Coronary artery (tissue), 2 donors: ENCODE results near the gene IFT20.

Experiments
- DNase-seq: peaks from one replicate; pipeline ENCODE4 v3.0.0-alpha.2; 2017; ENCODE audit warnings: low spot score
- H3K27ac ChIP-seq, 2 donors: fragments of 200-600 bp; sonication (generic); one replicate each; pipeline ENCODE4 v1.5.1; 2016 to 2019
- H3K4me3 ChIP-seq: fragments of 200-600 bp; sonication (generic); 2 replicates; pipeline ENCODE4 v1.5.1; 2016; ENCODE audit warnings: mild to moderate bottlenecking, moderate library complexity
- TF ChIP-seq, protein P1 (sequence below): fragments of 200-600 bp; sonication (generic); IDR thresholded peaks from one replicate; pipeline ENCODE4 v1.5.1; 2019; ENCODE audit warnings: antibody characterized with exemption

IFT20 gene

DNA sequence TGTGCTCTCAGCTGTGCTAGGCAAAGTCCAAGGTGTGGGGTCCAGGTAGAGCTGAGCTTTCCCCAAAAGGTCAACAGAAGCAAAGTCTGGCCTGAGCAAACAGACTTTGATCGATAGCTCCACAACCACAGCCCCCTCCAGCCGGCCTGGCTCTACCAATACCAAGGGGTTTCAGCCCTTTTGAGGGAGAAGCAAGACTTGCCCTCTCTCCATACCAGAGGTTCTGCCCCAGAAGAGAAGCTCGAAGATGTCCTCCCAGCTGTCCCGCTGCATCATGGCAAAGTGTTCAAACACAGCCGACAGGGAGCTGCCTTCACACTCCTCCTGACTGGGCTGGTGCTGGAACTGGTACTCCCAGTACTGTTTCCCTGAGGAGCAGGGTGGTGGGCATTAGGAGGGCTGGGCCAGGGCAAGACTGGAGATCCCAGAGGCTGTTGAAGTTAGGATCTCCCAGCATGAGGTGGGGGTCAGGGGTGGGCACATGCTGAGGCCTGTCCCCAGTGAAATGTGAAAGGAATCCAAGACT is 33.1 kb upstream of the IFT20 start:
- DNase-seq: no peak
- H3K4me3 ChIP-seq: no peak overlapping the region
- TF ChIP-seq, protein P1, sequence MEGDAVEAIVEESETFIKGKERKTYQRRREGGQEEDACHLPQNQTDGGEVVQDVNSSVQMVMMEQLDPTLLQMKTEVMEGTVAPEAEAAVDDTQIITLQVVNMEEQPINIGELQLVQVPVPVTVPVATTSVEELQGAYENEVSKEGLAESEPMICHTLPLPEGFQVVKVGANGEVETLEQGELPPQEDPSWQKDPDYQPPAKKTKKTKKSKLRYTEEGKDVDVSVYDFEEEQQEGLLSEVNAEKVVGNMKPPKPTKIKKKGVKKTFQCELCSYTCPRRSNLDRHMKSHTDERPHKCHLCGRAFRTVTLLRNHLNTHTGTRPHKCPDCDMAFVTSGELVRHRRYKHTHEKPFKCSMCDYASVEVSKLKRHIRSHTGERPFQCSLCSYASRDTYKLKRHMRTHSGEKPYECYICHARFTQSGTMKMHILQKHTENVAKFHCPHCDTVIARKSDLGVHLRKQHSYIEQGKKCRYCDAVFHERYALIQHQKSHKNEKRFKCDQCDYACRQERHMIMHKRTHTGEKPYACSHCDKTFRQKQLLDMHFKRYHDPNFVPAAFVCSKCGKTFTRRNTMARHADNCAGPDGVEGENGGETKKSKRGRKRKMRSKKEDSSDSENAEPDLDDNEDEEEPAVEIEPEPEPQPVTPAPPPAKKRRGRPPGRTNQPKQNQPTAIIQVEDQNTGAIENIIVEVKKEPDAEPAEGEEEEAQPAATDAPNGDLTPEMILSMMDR: no peak
- H3K27ac ChIP-seq: no peak overlapping the region

DNA sequence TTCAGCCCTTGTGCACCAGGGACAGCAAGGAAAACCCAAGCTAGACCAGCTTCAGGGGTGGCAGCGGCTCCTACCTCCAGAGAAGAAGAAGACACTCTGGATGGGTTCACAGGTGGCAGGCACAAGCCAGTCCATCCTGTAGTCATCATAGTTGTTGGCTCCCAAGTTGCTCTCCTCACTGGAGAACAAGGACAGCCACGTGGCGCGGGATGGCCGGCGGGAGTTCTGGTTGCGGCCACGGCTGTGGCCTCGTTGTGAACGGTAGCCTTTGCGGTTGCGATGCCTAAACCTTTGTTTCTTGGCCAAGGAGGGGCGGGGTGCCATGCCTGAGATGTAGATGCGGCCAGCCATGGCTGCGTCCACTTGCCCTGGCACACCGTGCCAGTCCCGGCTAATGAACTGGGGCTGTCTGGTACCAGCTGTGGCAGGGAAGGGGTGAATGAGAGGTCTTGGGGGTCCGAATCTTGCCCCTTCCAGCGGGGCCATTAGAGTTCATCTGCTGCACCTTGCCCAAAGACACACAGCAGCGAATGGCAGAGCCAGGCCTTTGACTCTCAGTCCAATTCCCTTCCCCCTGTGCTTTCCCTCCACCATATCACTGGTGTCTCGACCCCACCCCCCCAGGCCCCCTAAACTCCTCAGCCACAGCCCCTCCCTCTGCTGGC is 32.5 kb upstream of the IFT20 start:
- Histone ChIP-seq H3K4me3 (no peak overlapping the region), H3K27ac (no peak overlapping the region)
- TF ChIP-seq, protein P1: no peak
- DNase-seq: no peak

DNA sequence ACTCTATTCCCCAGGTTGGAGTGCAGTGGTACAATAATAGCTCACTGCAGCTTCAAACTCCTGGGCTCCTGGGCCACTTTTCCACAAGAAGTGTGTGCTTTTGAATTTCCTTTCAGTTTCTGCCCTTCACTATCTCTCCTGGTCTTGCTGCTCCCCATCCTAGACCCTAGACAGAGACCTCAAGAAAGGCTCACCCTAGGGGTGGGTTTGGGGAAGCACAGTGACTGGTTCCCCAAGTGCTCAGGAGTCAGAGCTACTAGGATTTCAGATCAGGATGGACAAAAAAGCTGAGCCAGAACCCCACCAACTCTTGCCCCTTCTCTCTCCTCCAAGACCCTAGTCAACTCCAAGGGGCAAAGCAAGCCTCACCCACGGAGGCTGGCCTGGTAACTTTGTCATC is 31.3 kb upstream of the IFT20 start:
- Histone ChIP-seq H3K27ac (no peak overlapping the region), H3K4me3 (no peak overlapping the region)
- no peak for DNase-seq
- TF ChIP-seq, protein P1: no peak

DNA sequence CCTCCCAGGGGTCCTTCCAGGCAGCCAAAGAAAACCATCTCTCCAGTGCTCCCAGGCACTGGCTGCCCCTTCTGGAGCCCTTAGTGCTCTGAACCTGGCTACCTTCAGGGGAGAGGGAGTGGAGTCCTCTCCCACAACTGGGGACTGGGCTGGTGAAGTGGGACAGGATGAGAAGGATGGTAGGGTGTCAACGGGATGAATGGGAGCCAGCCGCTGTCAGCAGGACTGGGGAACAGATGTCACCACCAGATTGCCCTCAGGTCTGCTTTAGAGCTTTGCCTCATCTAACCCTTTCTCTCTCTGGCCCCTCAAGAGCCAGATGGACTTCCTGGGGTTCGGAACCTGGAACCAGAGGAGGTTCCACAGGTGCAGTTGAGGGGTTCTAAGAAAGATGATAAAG is 30.2 kb upstream of the IFT20 start:
- no peak for DNase-seq
- TF ChIP-seq, protein P1: no peak
- Histone ChIP-seq H3K4me3 (no peak overlapping the region), H3K27ac (no peak overlapping the region)

DNA sequence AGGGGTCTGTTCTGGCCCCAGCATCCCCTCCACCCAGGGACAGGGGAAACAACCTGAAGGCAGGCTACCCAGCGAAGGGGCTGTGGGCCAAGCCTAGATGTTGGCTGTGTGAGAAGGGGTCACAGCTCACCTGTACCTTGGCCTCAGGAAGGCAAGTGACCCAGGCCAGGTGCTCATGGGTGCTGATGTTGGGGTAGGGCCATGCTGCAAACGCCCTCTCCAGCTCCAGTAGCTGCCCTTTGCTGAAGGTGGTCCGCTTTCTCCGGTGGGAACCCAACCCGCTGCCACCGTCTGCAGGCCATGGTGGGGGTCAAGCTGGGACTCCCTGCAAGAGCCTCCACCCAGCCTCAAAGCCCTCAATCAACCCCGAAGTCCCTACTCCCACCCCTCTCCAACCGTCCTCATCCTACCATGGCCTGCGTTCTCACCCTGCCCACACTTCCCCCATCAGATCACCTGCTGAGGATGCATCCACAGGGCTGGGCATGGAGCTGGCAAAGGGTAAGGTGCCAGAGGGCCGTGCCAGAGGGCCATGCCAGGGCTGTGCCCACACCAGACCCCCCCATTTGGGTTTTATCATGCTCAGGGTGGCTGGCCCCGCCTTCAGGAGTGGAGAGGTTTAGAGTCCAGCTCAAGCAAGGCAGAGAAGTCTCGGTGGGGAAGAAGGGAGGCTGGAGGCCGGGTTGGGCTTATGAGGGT is 29.5 kb upstream of the IFT20 start, which contains the start of gene SEBOX:
Gene SEBOX, minus strand, starts transcription at position 535 of the 699 bp plus-strand sequence. Its CDS starts 48 bp downstream, at position 487.
- no peak for DNase-seq
- H3K27ac ChIP-seq: no peak within 1 kb of the TSS
- TF ChIP-seq, protein P1: no peak

DNA sequence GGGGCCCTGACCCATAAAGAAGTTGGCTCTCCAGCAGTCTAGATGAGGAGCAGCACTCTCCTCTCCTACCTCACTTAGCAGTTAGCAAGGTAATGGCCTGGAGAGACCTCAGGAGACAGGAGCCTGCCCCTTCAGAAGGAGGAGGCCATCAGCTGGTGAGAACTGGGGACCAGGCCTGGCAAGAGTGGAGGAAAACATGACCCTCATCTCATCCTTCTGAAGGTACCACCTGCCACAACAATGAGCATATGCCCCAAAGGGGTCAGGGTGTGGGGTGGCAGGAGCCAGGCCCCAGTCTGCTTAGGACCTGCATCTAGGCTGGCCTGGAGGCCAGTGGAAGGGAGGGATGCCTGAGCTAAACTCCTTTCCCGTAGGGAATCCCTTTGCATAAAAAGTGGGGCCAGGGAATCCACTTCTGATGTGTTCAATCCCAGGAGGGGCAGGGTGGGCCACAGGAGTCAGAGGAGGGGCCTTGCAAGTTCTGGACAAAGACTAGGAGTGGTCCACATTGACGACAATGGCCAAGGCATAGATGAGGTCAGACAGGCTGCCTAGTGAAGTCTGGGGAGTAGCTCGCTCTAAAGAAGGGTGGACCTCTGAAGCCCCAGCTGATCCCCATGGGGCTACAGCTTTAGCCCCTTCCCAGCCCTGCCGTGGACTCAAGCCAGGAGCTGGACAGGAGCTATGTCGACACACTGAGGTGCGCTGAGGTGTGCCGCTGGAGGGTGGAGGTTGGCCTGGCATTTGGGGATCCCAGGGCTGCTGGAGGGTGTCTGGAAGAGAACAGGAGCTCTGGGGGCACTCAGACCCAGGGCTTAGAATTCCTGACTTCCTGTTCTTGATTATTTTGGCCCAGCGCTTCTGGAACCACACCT is 28.7 kb upstream of the IFT20 start:
- TF ChIP-seq, protein P1: no peak
- no peak for DNase-seq
- Histone ChIP-seq H3K27ac (no peak overlapping the region), H3K4me3 (no peak overlapping the region)

More for the DNA sequence above, 29.5 kb upstream of the IFT20 start, which contains the start of gene SEBOX:
- no peak within 1 kb of the TSS for H3K4me3 ChIP-seq
